GM12864 (cell line): ENCODE results near the gene BTF3.
"Not testable (repeated sequence)": the region's sequence is repeated elsewhere in the genome, so short reads cannot be mapped to it uniquely, and the experiment has no call there.

Experiments
- DNase-seq: peaks from one replicate; pipeline ENCODE4 v3.0.0-alpha.2; 2011; ENCODE audit warnings: low read depth
- H3K4me3 ChIP-seq: 2 replicates; pipeline ENCODE4 v1.5.1; 2011; ENCODE audit warnings: mild to moderate bottlenecking, low read depth, low read length, control low read depth
- CTCF ChIP-seq: IDR thresholded peaks from 2 replicates; pipeline ENCODE4 v1.5.1; 2011; ENCODE audit warnings: low read depth, mild to moderate bottlenecking, moderate library complexity, low read length, control low read depth, inconsistent platforms; ENCODE audit errors: missing control alignments

Gene BTF3

GRCh38 chr5:73486119-73486899 is 11.9 kb upstream of the BTF3 start:
- no peak for DNase-seq
- TF ChIP-seq CTCF: no peak
- H3K4me3 ChIP-seq: no peak overlapping the region

- H3K4me3 ChIP-seq, DNase-seq: not testable (repeated sequence)
Measured at GRCh38 chr5:73487257-73487656, 11.0 kb upstream of the BTF3 start.

GRCh38 chr5:73487815-73488214 is 10.4 kb upstream of the BTF3 start:
- no peak overlapping the region for H3K4me3 ChIP-seq
- no peak for TF ChIP-seq CTCF
- DNase-seq: no peak

GRCh38 chr5:73488806-73489205 is 9.4 kb upstream of the BTF3 start:
- no peak for DNase-seq
- TF ChIP-seq CTCF: no peak
- no peak overlapping the region for H3K4me3 ChIP-seq

- TF ChIP-seq CTCF: no peak
- DNase-seq: no peak
- H3K4me3 ChIP-seq: no peak overlapping the region
Measured at GRCh38 chr5:73490088-73490487, 8.2 kb upstream of the BTF3 start.

GRCh38 chr5:73491155-73491554 is 7.1 kb upstream of the BTF3 start:
- no peak for DNase-seq
- no peak for TF ChIP-seq CTCF
- no peak overlapping the region for H3K4me3 ChIP-seq

- DNase-seq: no peak
- H3K4me3 ChIP-seq: no peak overlapping the region
- TF ChIP-seq CTCF: no peak
Measured at GRCh38 chr5:73493421-73493820, 4.8 kb upstream of the BTF3 start.
